Right lobe of liver (tissue), 6 donors: ENCODE measurements around the gene TBC1D26. TPM values are rescaled to one million over a fixed set of nuclear protein-coding genes. Genes with fewer than 3 reads are reported as not detected.

ENCODE experiments used
- ATAC-seq, 4 donors: fragments of 200-7000 bp; cut with Tn5 transposase; one replicate each; pipeline ENCODE4 v1.9.1; 2020; ENCODE audit warnings: mild to moderate bottlenecking in 4 of 4, moderate library complexity in 4 of 4
- DNase-seq, 3 donors: peaks; one replicate each; pipeline ENCODE4 v3.0.0-alpha.2; 2020
- H3K27ac ChIP-seq, 3 donors: fragments of 200-600 bp; one replicate each; pipeline ENCODE4 v1.8.0; 2022
- H3K27me3 ChIP-seq, 2 donors: fragments of 200-600 bp; one replicate each; pipeline ENCODE4 v1.8.0; 2022
- H3K36me3 ChIP-seq, 4 donors: fragments of 200-600 bp; sonication (generic) in 1 of 4; one replicate each; pipeline versions ENCODE4 v1.5.1 to v1.8.0; 2017 to 2022; ENCODE audit warnings: control low read depth in 1 of 4
- H3K4me1 ChIP-seq, 4 donors: fragments of 200-600 bp; sonication (generic) in 1 of 4; one replicate each; pipeline versions ENCODE4 v1.5.1 to v1.8.0; 2017 to 2022; ENCODE audit warnings: control low read depth in 1 of 4
- H3K4me3 ChIP-seq, 3 donors: fragments of 200-600 bp; one replicate each; pipeline ENCODE4 v1.8.0; 2022
- H3K9me3 ChIP-seq, 4 donors: fragments of 200-600 bp; sonication (generic) in 1 of 4; one replicate each; pipeline versions ENCODE4 v1.5.1 to v1.8.0; 2017 to 2022; ENCODE audit warnings: control low read depth in 1 of 4
- CTCF ChIP-seq, 4 donors: fragments of 200-600 bp in 3 of 4; fragments of 450-650 bp in 1 of 4; IDR thresholded peaks; one replicate each; pipeline versions ENCODE4 v1.5.1 to v1.8.0; 2016 to 2022; ENCODE audit warnings: antibody characterized with exemption in 4 of 4, mild to moderate bottlenecking in 2 of 4
- POLR2A ChIP-seq: fragments of 450-650 bp; IDR thresholded peaks from one replicate; pipeline ENCODE4 v1.6.1; 2017; ENCODE audit warnings: antibody characterized with exemption, mild to moderate bottlenecking
- WGBS: methylation state at CpG from one replicate; pipeline ENCODE4 v1.1.6; 2018; ENCODE audit warnings: low coverage, low lambda C conversion rate; ENCODE audit not compliant: insufficient coverage; ENCODE audit errors: missing lambda C conversion rate; 5-methylcytosine and 5-hydroxymethylcytosine counted together
- intact Hi-C, 2 donors: fragments of 100-400 bp; cut with DNase I; formaldehyde crosslinking; loops; one replicate each; pipeline versions ENCODE4 v1.11.2 to v1.14.1; 2022
- total RNA-seq, 6 experiments: library from RNA; depleted of rRNA in 2 of 6; stranded (reverse); fragments of >200 nt in 2 of 6; fragmentation: NEBNext Ultra II Directional in 3 of 6; extraction: Animal tissue kit (Norgen Biotek cat#: 25700) in 3 of 6; gene quantifications; one replicate each; pipeline versions ENCODE4 v1.1.0 to v1.2.4, GENCODE V29; 2016 to 2023
- donor health status: DM: no; HTN: yes; CAD: no.
- donor health status: DM: no; HTN: no; CAD: no.
- donor health status: DM: no; HTN: no; CAD: no.
- donor health status: DM: no; HTN: yes; CAD: no.
- donor health status: DM: no; HTN: yes; CAD: no.

TBC1D26 gene
- total RNA-seq, 6 experiments from 2014 or later: not detected

- no peak for TF ChIP-seq CTCF (IDR thresholded peaks at IDR 0.05)
- TF ChIP-seq POLR2A: no peak
- DNase-seq (no peak), ATAC-seq (no peak)
- Histone ChIP-seq H3K36me3 (no peaks in the 10 kb centered on the region), H3K27ac (no peak overlapping the region), H3K4me3 (no peak overlapping the region), H3K4me1 (no peaks in the 10 kb centered on the region), H3K27me3 (no peaks in the 10 kb centered on the region), H3K9me3 (no peaks in the 10 kb centered on the region)
- WGBS: 55% methylated on average over 1 of the region's 1 CpG
- intact Hi-C loops: no loop called here
Measured at GRCh38 chr17:15777297-15777696, 45.2 kb downstream of the TBC1D26 start.

GRCh38 chr17:15777717-15778116 is 45.6 kb downstream of the TBC1D26 start:
- no peak for TF ChIP-seq CTCF (IDR thresholded peaks at IDR 0.05)
- TF ChIP-seq POLR2A: no peak
- DNase-seq: no peak
- no peak overlapping the region for H3K27ac ChIP-seq
- no peaks in the 10 kb centered on the region for H3K36me3 ChIP-seq
- no peak for ATAC-seq
- no peak overlapping the region for H3K4me3 ChIP-seq
- intact Hi-C loops: no loop called here
- no peaks in the 10 kb centered on the region for H3K27me3 ChIP-seq
- H3K9me3 ChIP-seq: no peaks in the 10 kb centered on the region
- whole genome bisulfite sequencing: 78% methylated on average over 1 of the region's 4 CpGs
- no peaks in the 10 kb centered on the region for H3K4me1 ChIP-seq

GRCh38 chr17:15779119-15779518 is 47.0 kb downstream of the TBC1D26 start:
- H3K9me3 ChIP-seq: no peaks in the 10 kb centered on the region
- DNase-seq: no peak
- H3K4me1 ChIP-seq: no peaks in the 10 kb centered on the region
- TF ChIP-seq POLR2A (no peak), CTCF (IDR thresholded peaks at IDR 0.05) (no peak)
- no peaks in the 10 kb centered on the region for H3K36me3 ChIP-seq
- H3K27ac ChIP-seq: no peak overlapping the region
- H3K27me3 ChIP-seq: no peaks in the 10 kb centered on the region
- intact Hi-C loops: no loop called here
- no peak for ATAC-seq
- H3K4me3 ChIP-seq: no peak overlapping the region
- 88% methylated on average over 1 of the region's 1 CpG for WGBS

GRCh38 chr17:15780188-15780587 is 48.1 kb downstream of the TBC1D26 start:
- intact Hi-C loops: no loop called here
- Histone ChIP-seq H3K9me3 (no peaks in the 10 kb centered on the region), H3K36me3 (no peaks in the 10 kb centered on the region), H3K4me3 (no peak overlapping the region), H3K27ac (no peak overlapping the region), H3K27me3 (no peaks in the 10 kb centered on the region), H3K4me1 (no peaks in the 10 kb centered on the region)
- no peak for TF ChIP-seq POLR2A
- no peak for TF ChIP-seq CTCF (IDR thresholded peaks at IDR 0.05)
- DNase-seq: no peak
- no peak for ATAC-seq

GRCh38 chr17:15782866-15783265 is 50.8 kb downstream of the TBC1D26 start:
- no peak for TF ChIP-seq POLR2A
- no peak for TF ChIP-seq CTCF (IDR thresholded peaks at IDR 0.05)
- H3K27ac ChIP-seq: no peak overlapping the region
- peak overlapping the region; percentile 23 to 34 (median 27) for H3K4me3 ChIP-seq
- WGBS: 17% methylated on average over 17 of the region's 32 CpGs
- no peaks in the 10 kb centered on the region for H3K27me3 ChIP-seq
- ATAC-seq (peak; percentile 55 to 67 (median 62)), DNase-seq (peak; percentile 44 to 64 (median 52))
- no peaks in the 10 kb centered on the region for H3K36me3 ChIP-seq
- intact Hi-C loops: no loop called here
- H3K4me1 ChIP-seq: no peaks in the 10 kb centered on the region
- no peaks in the 10 kb centered on the region for H3K9me3 ChIP-seq
